ES-I3 (cell line): ENCODE data around the gene PHACTR1.
"Not testable (repeated sequence)": the region's sequence is repeated elsewhere in the genome, so short reads cannot be mapped to it uniquely, and the experiment has no call there.

ENCODE experiments used
- H3K36me3 ChIP-seq: 2 replicates; pipeline ENCODE4 v1.6.1; 2013; ENCODE audit warnings: mild to moderate bottlenecking, low read length, control low read depth, moderate library complexity; ENCODE audit not compliant: insufficient read depth
- H3K4me1 ChIP-seq: 2 replicates; pipeline ENCODE4 v1.6.1; 2013; ENCODE audit warnings: mild to moderate bottlenecking, control low read depth, low read length; ENCODE audit not compliant: insufficient read depth
- H3K9ac ChIP-seq: 2 replicates; pipeline ENCODE4 v1.6.1; 2013; ENCODE audit warnings: low read depth, mild to moderate bottlenecking, low read length, moderate library complexity
- H3K9me3 ChIP-seq: 2 replicates; pipeline ENCODE4 v1.6.1; 2013; ENCODE audit warnings: mild to moderate bottlenecking, low read length, moderate library complexity; ENCODE audit not compliant: control insufficient read depth, insufficient read depth

The PHACTR1 gene

GRCh38 chr6:13146442-13146841 is 429.9 kb downstream of the PHACTR1 start:
- Histone ChIP-seq H3K36me3 (no peaks in the 10 kb centered on the region), H3K9ac (no peak overlapping the region), H3K9me3 (no peaks in the 10 kb centered on the region), H3K4me1 (peaks cover 5% of the 10 kb centered on the region; the same call in 1 of the 2 replicates)

DNA sequence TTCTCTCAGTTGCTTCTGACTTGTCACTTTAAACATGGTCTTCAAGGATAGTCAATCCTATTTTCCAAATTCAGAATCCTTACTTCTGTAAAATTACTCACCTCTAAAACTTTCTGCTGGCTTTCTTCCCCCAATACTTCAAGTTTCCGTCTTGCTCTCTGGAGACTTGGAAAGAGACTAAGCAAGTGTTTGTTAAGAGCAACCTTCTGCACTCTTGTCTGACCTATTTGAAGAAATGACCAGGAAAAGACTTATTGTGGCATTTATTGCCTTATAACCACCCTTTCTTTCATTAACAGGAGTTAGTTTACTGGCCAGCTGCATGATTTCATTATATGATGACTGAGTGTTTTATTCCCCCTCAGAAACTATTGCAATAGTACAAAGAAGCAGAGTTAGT is 430.8 kb downstream of the PHACTR1 start:
- peaks cover 5% of the 10 kb centered on the region; the same call in 1 of the 2 replicates for H3K4me1 ChIP-seq
- H3K36me3 ChIP-seq: no peaks in the 10 kb centered on the region
- no peaks in the 10 kb centered on the region for H3K9me3 ChIP-seq
- H3K9ac ChIP-seq: no peak overlapping the region

- peaks cover 8% of the 10 kb centered on the region; the same call in 1 of the 2 replicates for H3K4me1 ChIP-seq
- H3K9ac ChIP-seq: no peak overlapping the region
- H3K36me3 ChIP-seq: no peaks in the 10 kb centered on the region
- no peaks in the 10 kb centered on the region for H3K9me3 ChIP-seq
These were observed 431.2 kb downstream of the PHACTR1 start for GRCh38 chr6:13147782-13148181.

- Histone ChIP-seq H3K9me3 (no peaks in the 10 kb centered on the region), H3K4me1 (peaks cover 14% of the 10 kb centered on the region; the same call in 1 of the 2 replicates), H3K9ac (no peak overlapping the region), H3K36me3 (no peaks in the 10 kb centered on the region)
These were observed 436.2 kb downstream of the PHACTR1 start for GRCh38 chr6:13152764-13153163.

DNA sequence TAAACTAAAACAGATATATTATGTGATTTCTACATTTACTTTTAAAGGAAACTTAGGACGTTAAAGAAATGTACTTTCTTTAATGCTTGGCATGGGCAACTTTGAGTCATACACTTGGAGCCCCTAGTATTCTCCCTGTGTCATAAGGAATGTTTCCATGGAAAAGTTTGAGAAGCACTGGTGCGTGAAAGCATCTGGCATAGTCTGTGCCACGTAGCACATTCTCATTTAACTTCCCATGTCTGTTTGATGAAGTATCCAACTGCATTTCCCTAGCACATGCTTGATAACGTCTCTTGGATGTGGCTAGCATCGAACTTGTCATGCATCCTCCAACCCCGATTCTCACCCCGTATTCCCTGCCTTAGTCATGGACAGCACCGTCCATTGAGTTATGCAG is 439.8 kb downstream of the PHACTR1 start:
- Histone ChIP-seq H3K4me1 (peaks cover 9% of the 10 kb centered on the region; the same call in 1 of the 2 replicates), H3K9me3 (no peaks in the 10 kb centered on the region), H3K9ac (no peak overlapping the region), H3K36me3 (no peaks in the 10 kb centered on the region)

DNA sequence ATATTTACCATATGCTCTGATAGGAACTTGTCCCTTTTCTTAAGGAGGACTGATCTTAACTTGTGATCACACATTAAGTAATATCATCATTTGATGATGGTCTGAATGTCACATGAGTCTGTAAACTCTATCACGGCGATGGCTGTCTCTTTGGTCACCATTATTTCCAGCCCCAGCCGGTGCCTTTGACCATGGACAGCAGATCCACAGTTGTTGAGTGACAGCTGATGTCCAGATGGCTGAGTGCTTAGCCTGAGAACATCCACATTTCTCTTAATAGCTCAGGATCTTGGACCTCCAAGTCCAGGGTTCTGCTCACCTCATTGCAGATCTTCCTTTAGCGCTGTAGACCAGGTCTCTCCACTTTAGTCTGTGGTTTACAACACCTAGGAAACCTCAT is 440.7 kb downstream of the PHACTR1 start:
- Histone ChIP-seq H3K36me3 (no peaks in the 10 kb centered on the region), H3K9me3 (no peaks in the 10 kb centered on the region), H3K4me1 (peaks cover 9% of the 10 kb centered on the region; the same call in 1 of the 2 replicates), H3K9ac (no peak overlapping the region)

DNA sequence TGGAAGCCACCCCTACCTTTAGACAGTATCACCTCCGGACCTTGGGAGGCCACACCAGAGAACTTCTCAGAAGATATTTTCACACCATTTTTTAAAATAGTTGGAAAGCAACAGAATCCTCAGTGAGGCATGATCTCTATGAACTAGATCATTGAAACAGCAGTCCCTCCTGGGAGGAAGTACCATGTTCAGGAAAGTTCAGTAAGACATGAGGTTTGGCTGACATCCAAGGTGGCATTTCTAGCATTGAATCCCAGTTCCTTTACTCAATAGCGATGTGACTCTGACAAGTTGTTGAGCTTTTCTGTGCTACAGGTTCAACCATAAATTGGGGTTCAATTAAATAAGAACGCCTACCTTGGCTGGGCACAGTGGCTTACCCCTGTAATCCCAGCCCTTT is 442.7 kb downstream of the PHACTR1 start:
- no peaks in the 10 kb centered on the region for H3K4me1 ChIP-seq
- H3K9ac ChIP-seq: no peak overlapping the region
- H3K36me3 ChIP-seq: no peaks in the 10 kb centered on the region
- no peaks in the 10 kb centered on the region for H3K9me3 ChIP-seq

DNA sequence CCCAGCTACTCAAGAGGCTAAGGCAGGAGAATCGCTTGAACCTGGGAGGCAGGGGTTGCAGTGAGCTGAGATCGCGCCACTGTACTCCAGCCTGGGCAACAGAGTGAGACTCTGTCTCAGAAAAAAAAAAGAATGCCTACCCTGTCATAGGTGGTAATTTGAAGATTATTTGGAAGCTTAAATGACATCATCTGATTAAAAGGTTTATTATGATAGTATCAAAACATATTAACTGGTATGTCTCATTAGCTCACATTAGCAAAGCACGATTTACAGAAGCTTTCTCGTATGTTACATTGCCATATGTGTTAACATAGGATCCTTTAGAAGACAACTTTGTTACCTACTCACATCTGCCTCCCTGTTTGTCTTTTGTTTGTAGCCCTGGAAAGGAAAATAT is 443.3 kb downstream of the PHACTR1 start:
- not testable (repeated sequence) for H3K9ac ChIP-seq, H3K36me3 ChIP-seq, H3K9me3 ChIP-seq, H3K4me1 ChIP-seq

DNA sequence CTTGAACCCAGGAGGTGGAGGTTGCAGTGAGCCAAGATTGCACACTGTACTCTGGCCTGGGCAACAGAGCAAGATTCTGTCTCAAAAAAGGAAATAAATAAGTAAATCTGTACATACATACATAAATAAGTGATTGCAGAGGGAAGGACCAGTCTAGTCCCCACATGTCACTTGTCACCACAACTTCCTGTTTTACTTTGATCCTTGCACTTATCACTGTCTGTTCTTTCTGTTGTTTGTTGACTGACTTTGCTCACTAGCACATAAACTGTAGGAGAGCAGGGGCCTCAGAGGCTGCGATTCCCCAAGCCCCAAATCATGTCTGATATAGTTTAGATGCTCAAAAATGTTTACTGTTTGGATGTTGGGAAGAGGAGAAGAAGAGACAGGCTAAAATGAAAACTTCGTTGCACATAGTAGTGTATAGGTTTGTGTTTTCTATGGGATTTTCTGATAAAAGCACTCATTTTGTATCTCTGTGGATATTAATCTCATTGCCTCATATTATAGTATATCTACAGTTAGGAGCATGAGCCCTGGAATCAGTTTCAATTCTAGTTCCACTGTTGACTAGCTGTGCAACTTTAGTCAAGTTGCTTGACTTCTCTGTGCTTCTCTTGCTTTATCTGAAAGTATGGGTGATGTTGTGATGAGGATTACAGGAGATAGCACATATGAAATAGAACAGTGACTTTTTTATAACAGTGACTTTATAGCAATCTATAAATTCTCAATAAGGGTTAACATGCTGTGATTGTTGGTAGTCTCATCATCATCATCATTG is 446.8 kb downstream of the PHACTR1 start:
- Histone ChIP-seq H3K9me3 (no peaks in the 10 kb centered on the region), H3K36me3 (no peaks in the 10 kb centered on the region), H3K4me1 (no peaks in the 10 kb centered on the region), H3K9ac (no peak overlapping the region)

- no peaks in the 10 kb centered on the region for H3K4me1 ChIP-seq
- H3K9me3 ChIP-seq: no peaks in the 10 kb centered on the region
- H3K9ac ChIP-seq: no peak overlapping the region
- H3K36me3 ChIP-seq: no peaks in the 10 kb centered on the region
These were observed 447.7 kb downstream of the PHACTR1 start for GRCh38 chr6:13164291-13164690.

- no peak overlapping the region for H3K9ac ChIP-seq
- no peaks in the 10 kb centered on the region for H3K4me1 ChIP-seq
- no peaks in the 10 kb centered on the region for H3K9me3 ChIP-seq
- H3K36me3 ChIP-seq: no peaks in the 10 kb centered on the region
These were observed 449.1 kb downstream of the PHACTR1 start for GRCh38 chr6:13165502-13166172.

- no peaks in the 10 kb centered on the region for H3K4me1 ChIP-seq
- H3K9ac ChIP-seq: no peak overlapping the region
These were observed 449.7 kb downstream of the PHACTR1 start for GRCh38 chr6:13166269-13166668.

DNA sequence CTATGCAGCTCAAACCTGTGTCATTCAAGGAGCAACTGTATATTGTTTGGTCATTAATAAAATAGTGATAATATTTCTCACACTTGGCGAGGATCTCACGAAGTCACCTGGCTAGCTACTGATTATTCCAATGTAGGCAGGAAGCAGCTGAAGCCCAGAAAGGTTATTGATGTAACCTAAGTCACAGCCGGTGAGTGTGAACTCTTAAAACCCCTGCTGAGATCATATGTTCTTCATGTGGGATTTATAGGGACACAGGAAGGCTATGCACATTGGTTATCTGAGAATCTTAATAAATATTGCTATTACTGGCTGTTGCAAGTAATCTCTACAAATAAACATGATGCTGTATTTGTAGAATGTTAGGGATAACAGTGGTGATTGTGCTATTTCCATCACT is 450.3 kb downstream of the PHACTR1 start:
- H3K9me3 ChIP-seq: no peaks in the 10 kb centered on the region
- H3K9ac ChIP-seq: no peak overlapping the region
- no peaks in the 10 kb centered on the region for H3K36me3 ChIP-seq
- no peaks in the 10 kb centered on the region for H3K4me1 ChIP-seq

More at GRCh38 chr6:13166269-13166668, 449.7 kb downstream of the PHACTR1 start:
- Histone ChIP-seq H3K9me3 (no peaks in the 10 kb centered on the region), H3K36me3 (no peaks in the 10 kb centered on the region)

DNA sequence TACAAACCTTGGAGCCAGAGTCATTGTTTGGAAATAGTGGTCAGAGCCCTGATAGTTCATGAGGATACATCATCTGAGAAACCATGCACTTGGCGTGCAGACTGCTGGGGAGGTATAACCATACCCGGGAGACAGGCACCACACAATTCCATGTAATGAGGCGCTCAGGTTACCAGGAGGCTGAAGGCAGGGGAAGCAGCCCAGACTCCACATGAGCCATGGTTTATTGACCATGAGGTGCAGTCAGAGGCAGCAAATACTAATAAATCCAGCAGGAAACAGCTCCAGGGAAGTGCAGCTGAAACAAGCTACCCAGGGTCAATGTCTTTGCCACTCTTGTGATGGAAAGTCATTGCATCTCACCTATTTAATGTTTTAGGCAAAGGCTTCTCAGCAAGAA is 455.7 kb downstream of the PHACTR1 start:
- Histone ChIP-seq H3K36me3 (no peaks in the 10 kb centered on the region), H3K4me1 (no peaks in the 10 kb centered on the region), H3K9me3 (no peaks in the 10 kb centered on the region), H3K9ac (no peak overlapping the region)

GRCh38 chr6:13175087-13175486 is 458.5 kb downstream of the PHACTR1 start:
- Histone ChIP-seq H3K4me1 (no peaks in the 10 kb centered on the region), H3K9me3 (no peaks in the 10 kb centered on the region), H3K9ac (no peak overlapping the region)

More at GRCh38 chr6:13175087-13175486, 458.5 kb downstream of the PHACTR1 start:
- H3K36me3 ChIP-seq: no peaks in the 10 kb centered on the region
